ENCODE results near the gene CCDC183.
A peak's percentile ranks its signal among the peaks of the same experiment; 100 is the strongest.

DNA sequence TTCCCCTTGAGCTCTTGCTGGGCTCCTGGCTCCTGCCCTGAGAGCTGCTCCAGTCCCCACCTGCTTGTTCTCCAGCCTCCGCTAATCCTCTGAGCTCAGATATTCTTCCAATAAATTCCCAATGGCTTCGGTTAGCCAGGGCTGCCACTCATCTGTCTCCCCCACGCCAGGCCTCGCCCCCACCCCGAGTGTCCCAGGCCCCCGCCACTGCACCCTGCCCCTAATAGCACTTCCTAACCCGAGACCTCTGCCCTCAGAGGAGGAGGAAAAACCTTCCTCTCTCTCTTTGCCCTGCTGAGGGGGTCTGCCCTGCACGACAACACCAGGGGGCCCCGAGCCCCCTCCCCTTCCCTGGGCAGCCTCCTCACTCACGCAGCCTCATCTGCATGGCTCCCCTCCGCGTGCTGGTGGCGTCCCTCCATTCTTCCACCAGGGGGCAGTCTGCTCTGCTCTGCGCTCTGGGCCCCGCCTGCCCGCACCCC is 26.4 kb upstream of the CCDC183 start:
- TF ChIP-seq, protein P1, sequence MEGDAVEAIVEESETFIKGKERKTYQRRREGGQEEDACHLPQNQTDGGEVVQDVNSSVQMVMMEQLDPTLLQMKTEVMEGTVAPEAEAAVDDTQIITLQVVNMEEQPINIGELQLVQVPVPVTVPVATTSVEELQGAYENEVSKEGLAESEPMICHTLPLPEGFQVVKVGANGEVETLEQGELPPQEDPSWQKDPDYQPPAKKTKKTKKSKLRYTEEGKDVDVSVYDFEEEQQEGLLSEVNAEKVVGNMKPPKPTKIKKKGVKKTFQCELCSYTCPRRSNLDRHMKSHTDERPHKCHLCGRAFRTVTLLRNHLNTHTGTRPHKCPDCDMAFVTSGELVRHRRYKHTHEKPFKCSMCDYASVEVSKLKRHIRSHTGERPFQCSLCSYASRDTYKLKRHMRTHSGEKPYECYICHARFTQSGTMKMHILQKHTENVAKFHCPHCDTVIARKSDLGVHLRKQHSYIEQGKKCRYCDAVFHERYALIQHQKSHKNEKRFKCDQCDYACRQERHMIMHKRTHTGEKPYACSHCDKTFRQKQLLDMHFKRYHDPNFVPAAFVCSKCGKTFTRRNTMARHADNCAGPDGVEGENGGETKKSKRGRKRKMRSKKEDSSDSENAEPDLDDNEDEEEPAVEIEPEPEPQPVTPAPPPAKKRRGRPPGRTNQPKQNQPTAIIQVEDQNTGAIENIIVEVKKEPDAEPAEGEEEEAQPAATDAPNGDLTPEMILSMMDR (IDR thresholded peaks at IDR 0.05; ENCODE audit: low read depth, low read length), result peak; percentile 63
- no peak for TF ChIP-seq POLR2A (IDR thresholded peaks at IDR 0.05; ENCODE audit: extremely low read depth, insufficient read length)
- no peak for TF ChIP-seq MYC (IDR thresholded peaks at IDR 0.05; ENCODE audit: low read depth, low read length)
- TF ChIP-seq, protein P2, sequence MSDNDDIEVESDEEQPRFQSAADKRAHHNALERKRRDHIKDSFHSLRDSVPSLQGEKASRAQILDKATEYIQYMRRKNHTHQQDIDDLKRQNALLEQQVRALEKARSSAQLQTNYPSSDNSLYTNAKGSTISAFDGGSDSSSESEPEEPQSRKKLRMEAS (IDR thresholded peaks at IDR 0.05; ENCODE audit: low read depth, low read length), result no peak
